RWPE2 (cell line): ENCODE measurements around the gene DCTN3.

ENCODE experiments used
- ATAC-seq: fragments of 200-7000 bp; cut with Tn5 transposase; 3 replicates; pipeline ENCODE4 v1.9.1; 2021; ENCODE audit warnings: low read depth
- DNase-seq: peaks from one replicate; pipeline ENCODE4 v3.0.0-alpha.2; 2020; ENCODE audit warnings: low spot score
- H3K27ac ChIP-seq: fragments of 450-650 bp; 2 replicates; pipeline ENCODE4 v1.5.1; 2017; ENCODE audit warnings: mild to moderate bottlenecking; ENCODE audit not compliant: poor library complexity, severe bottlenecking
- H3K27me3 ChIP-seq: fragments of 250-450 bp; sonication (Bioruptor Pico); 2 replicates; pipeline ENCODE4 v1.5.1; 2021; ENCODE audit warnings: mild to moderate bottlenecking, moderate library complexity; ENCODE audit not compliant: insufficient read depth, poor library complexity, severe bottlenecking
- H3K36me3 ChIP-seq: fragments of 250-450 bp; sonication (Bioruptor Pico); 2 replicates; pipeline ENCODE4 v1.5.1; 2020; ENCODE audit warnings: low read depth, mild to moderate bottlenecking, moderate library complexity
- H3K4me1 ChIP-seq: fragments of 250-450 bp; sonication (Bioruptor Pico); 2 replicates; pipeline ENCODE4 v1.5.1; 2021; ENCODE audit warnings: mild to moderate bottlenecking, moderate library complexity; ENCODE audit not compliant: insufficient read depth, poor library complexity, severe bottlenecking
- H3K4me3 ChIP-seq: fragments of 250-450 bp; sonication (Bioruptor Pico); 2 replicates; pipeline ENCODE4 v1.5.1; 2021; ENCODE audit warnings: mild to moderate bottlenecking, moderate library complexity; ENCODE audit not compliant: severe bottlenecking
- H3K9me3 ChIP-seq: fragments of 250-450 bp; sonication (Bioruptor Pico); 2 replicates; pipeline ENCODE4 v1.5.1; 2021; ENCODE audit warnings: mild to moderate bottlenecking, moderate library complexity; ENCODE audit not compliant: severe bottlenecking
- TF ChIP-seq, protein P1 (sequence below): fragments of 450-650 bp; IDR thresholded peaks from one replicate; pipeline ENCODE4 v1.5.1; 2017; ENCODE audit warnings: mild to moderate bottlenecking, moderate library complexity; ENCODE audit not compliant: poor library complexity, severe bottlenecking

Gene DCTN3

GRCh38 chr9:34580358-34580757 is 39.9 kb downstream of the DCTN3 start:
- no peaks in the 10 kb centered on the region for H3K4me1 ChIP-seq
- DNase-seq (no peak), ATAC-seq (no peak)
- H3K27ac ChIP-seq = no peak overlapping the region
- H3K27me3 ChIP-seq = peaks cover 50% of the 10 kb centered on the region
- TF ChIP-seq, protein P1, sequence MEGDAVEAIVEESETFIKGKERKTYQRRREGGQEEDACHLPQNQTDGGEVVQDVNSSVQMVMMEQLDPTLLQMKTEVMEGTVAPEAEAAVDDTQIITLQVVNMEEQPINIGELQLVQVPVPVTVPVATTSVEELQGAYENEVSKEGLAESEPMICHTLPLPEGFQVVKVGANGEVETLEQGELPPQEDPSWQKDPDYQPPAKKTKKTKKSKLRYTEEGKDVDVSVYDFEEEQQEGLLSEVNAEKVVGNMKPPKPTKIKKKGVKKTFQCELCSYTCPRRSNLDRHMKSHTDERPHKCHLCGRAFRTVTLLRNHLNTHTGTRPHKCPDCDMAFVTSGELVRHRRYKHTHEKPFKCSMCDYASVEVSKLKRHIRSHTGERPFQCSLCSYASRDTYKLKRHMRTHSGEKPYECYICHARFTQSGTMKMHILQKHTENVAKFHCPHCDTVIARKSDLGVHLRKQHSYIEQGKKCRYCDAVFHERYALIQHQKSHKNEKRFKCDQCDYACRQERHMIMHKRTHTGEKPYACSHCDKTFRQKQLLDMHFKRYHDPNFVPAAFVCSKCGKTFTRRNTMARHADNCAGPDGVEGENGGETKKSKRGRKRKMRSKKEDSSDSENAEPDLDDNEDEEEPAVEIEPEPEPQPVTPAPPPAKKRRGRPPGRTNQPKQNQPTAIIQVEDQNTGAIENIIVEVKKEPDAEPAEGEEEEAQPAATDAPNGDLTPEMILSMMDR = no peak
- H3K9me3 ChIP-seq = no peaks in the 10 kb centered on the region
- no peak overlapping the region for H3K4me3 ChIP-seq
- H3K36me3 ChIP-seq = no peaks in the 10 kb centered on the region

- no peaks in the 10 kb centered on the region for H3K36me3 ChIP-seq
- TF ChIP-seq, protein P1 = no peak
- H3K4me3 ChIP-seq = no peak overlapping the region
- DNase-seq (no peak), ATAC-seq (no peak)
- H3K9me3 ChIP-seq = no peaks in the 10 kb centered on the region
- H3K27me3 ChIP-seq = peaks cover 48% of the 10 kb centered on the region
- H3K27ac ChIP-seq = no peak overlapping the region
- no peaks in the 10 kb centered on the region for H3K4me1 ChIP-seq
Measured at GRCh38 chr9:34579808-34580163, 40.5 kb downstream of the DCTN3 start.

GRCh38 chr9:34579104-34579807 is 41.0 kb downstream of the DCTN3 start:
- peaks cover 45% of the 10 kb centered on the region for H3K27me3 ChIP-seq

DNA sequence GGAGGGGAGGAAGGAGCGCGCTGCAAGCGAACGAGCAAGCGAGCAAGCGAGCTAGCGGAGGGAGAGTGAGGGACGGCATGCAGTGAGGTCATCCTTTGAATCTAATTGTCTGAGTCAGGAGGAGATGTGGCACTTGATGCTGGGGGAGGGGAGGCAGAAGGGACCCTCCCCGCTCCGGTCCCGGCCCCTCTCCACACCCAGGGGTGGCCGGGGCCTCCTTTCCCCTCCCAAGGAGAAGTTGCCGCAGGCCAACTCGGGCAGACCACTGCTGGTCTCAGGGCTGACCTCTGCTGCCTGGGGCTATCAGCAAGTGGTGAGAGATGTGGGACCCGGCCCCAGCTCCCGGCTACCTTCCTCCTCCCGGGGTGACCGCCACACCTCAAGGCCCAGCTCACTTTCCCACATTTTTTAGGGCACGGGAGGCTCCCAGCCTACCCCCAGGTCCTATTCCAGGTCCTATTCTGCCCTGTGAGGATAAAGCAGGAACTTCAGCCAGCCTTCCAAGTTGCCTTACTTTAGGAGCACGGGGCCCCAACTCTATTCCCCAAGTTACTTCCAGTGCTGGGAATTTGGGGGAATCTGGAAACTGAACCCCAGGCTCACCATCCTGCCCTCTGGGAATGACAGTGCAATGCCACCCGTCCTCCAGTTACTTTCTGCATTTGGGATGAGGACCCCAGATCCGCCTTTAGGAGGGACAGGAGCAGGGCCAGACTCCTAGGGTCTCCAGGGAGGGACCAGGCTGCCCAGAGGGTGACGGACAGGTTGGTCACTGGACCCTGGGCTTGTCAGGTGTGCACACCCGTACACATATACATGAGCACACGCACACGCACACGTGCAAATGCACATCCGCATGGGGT is 41.8 kb downstream of the DCTN3 start:
- Histone ChIP-seq H3K27me3 (peaks cover 44% of the 10 kb centered on the region), H3K36me3 (no peaks in the 10 kb centered on the region), H3K9me3 (no peaks in the 10 kb centered on the region), H3K4me3 (no peak overlapping the region), H3K27ac (no peak overlapping the region), H3K4me1 (no peaks in the 10 kb centered on the region)
- TF ChIP-seq, protein P1 = no peak
- DNase-seq = no peak
- peak; percentile 47; the same call in 1 of the 3 replicates for ATAC-seq

More at GRCh38 chr9:34579104-34579807, 41.0 kb downstream of the DCTN3 start:
- H3K4me1 ChIP-seq = no peaks in the 10 kb centered on the region
- TF ChIP-seq, protein P1 = no peak
- DNase-seq (no peak), ATAC-seq (no peak)
- no peak overlapping the region for H3K4me3 ChIP-seq
- H3K36me3 ChIP-seq = no peaks in the 10 kb centered on the region
- H3K27ac ChIP-seq = no peak overlapping the region
- no peaks in the 10 kb centered on the region for H3K9me3 ChIP-seq
